Endothelial cell of umbilical vein (primary cell): ENCODE data around the gene TAS2R42. TPM values are rescaled to one million over a fixed set of nuclear protein-coding genes. Genes with fewer than 3 reads are reported as not detected.

Source experiments
- BruUV-seq: library from RNA; stranded (reverse); fragments of 400-500 nt; replicated peaks from 2 replicates; lab custom pipeline; 2021; lab: Mats Ljungman, UMichigan
- CTCF ChIA-PET: fragments of 300-600, 350-600 bp; sonication (Branson Sonifier 250); formaldehyde crosslinking; loops from one replicate; lab custom pipeline; 2021; ENCODE audit warnings: antibody characterized with exemption, inconsistent platforms; lab: Charles Lee
- POLR2A ChIA-PET: fragments of 300-600, 350-600 bp; sonication (Branson Sonifier 250); formaldehyde crosslinking; loops from one replicate; lab custom pipeline; 2021; ENCODE audit warnings: antibody characterized with exemption, inconsistent platforms; lab: Charles Lee
- DNase-seq: peaks from one replicate; pipeline ENCODE4 v3.0.0-alpha.2; 2011; ENCODE audit warnings: low read depth, low spot score
- FAIRE-seq: peaks from 2 replicates; lab custom pipeline; 2011; peaks lifted over from hg19 to GRCh38; lab: Jason Lieb, UNC
- H2AFZ ChIP-seq: 2 replicates; pipeline ENCODE4 v1.6.0; 2012; ENCODE audit warnings: low read depth, low read length, control low read depth, inconsistent platforms
- H3K27ac ChIP-seq: 2 replicates; pipeline ENCODE4 v1.5.1; 2011; ENCODE audit warnings: low read depth, mild to moderate bottlenecking, control low read depth, low read length, moderate library complexity; ENCODE audit not compliant: insufficient read depth
- H3K27me3 ChIP-seq, 2 experiments: 2 replicates each; pipeline versions ENCODE4 v1.6.0 to v1.6.1; 2011; ENCODE audit warnings: low read length in 2 of 2, mixed read lengths in 1 of 2; ENCODE audit not compliant: control insufficient read depth in 2 of 2, insufficient read depth in 2 of 2
- H3K36me3 ChIP-seq, 2 experiments: 2 replicates in 1 of 2; 3 replicates in 1 of 2; pipeline ENCODE4 v1.5.1; 2011; ENCODE audit warnings: low read length in 2 of 2, mild to moderate bottlenecking in 1 of 2, moderate library complexity in 1 of 2; ENCODE audit not compliant: control insufficient read depth in 2 of 2, insufficient read depth in 2 of 2; ENCODE audit errors: extremely low read depth in 1 of 2
- H3K4me1 ChIP-seq: 3 replicates; pipeline ENCODE4 v1.5.1; 2011; ENCODE audit warnings: mild to moderate bottlenecking, low read length; ENCODE audit not compliant: control insufficient read depth, insufficient read depth; ENCODE audit errors: extremely low read depth
- H3K4me2 ChIP-seq: 2 replicates; pipeline ENCODE4 v1.6.1; 2011; ENCODE audit warnings: low read length, control low read depth, mixed read lengths; ENCODE audit not compliant: insufficient read depth
- H3K4me3 ChIP-seq, 3 experiments: fragments of 200-600 bp in 1 of 3; sonication (generic), shearing (Covaris generic) in 1 of 3; replicated peaks in 1 of 3; 2 replicates each; pipeline ENCODE4 v1.5.1; 2011 to 2016; ENCODE audit warnings: control low read depth in 3 of 3, low read length in 3 of 3, mild to moderate bottlenecking in 2 of 3, inconsistent platforms in 1 of 3, low read depth in 1 of 3, moderate library complexity in 1 of 3; ENCODE audit not compliant: insufficient read depth in 1 of 3
- H3K79me2 ChIP-seq: 2 replicates; pipeline ENCODE4 v1.6.0; 2012; ENCODE audit warnings: low read length, inconsistent platforms; ENCODE audit not compliant: control insufficient read depth, insufficient read depth
- H3K9ac ChIP-seq: replicated peaks from 2 replicates; pipeline ENCODE3; 2011; ENCODE audit warnings: low read length, control low read depth; ENCODE audit not compliant: insufficient read depth; ENCODE audit errors: extremely low read depth
- H3K9me1 ChIP-seq: replicated peaks from 3 replicates; pipeline ENCODE4 v1.6.0; 2011; ENCODE audit warnings: mild to moderate bottlenecking, low read length; ENCODE audit not compliant: control insufficient read depth, insufficient read depth; ENCODE audit errors: extremely low read depth
- H3K9me3 ChIP-seq: replicated peaks from 2 replicates; pipeline ENCODE4 v1.5.1; 2012; ENCODE audit warnings: low read length, inconsistent platforms; ENCODE audit not compliant: control insufficient read depth, insufficient read depth
- H4K20me1 ChIP-seq: replicated peaks from 2 replicates; pipeline ENCODE3; 2011; ENCODE audit warnings: mild to moderate bottlenecking, low read length; ENCODE audit not compliant: control insufficient read depth, insufficient read depth; ENCODE audit errors: extremely low read depth
- CTCF ChIP-seq, 2 donors: IDR thresholded peaks; 1 replicate in 1 of 2; 2 replicates in 1 of 2; pipeline ENCODE4 v1.5.1; 2011; ENCODE audit warnings: low read length in 2 of 2, mild to moderate bottlenecking in 2 of 2, moderate library complexity in 2 of 2, control low read depth in 1 of 2, inconsistent platforms in 1 of 2, low read depth in 1 of 2; ENCODE audit not compliant: insufficient read depth in 1 of 2; ENCODE audit errors: extremely low read depth in 1 of 2
- EZH2 ChIP-seq: IDR thresholded peaks from 2 replicates; pipeline ENCODE4 v1.6.1; 2012; ENCODE audit warnings: borderline replicate concordance, low read depth, mild to moderate bottlenecking, moderate library complexity, low read length, inconsistent platforms; ENCODE audit not compliant: severe bottlenecking
- FOS ChIP-seq: IDR thresholded peaks from 2 replicates; pipeline ENCODE4 v1.6.1; 2011; ENCODE audit warnings: mild to moderate bottlenecking, low read length, moderate library complexity, borderline replicate concordance; ENCODE audit not compliant: insufficient read depth
- GATA2 ChIP-seq: IDR thresholded peaks from 2 replicates; pipeline ENCODE4 v1.7.0; 2011; ENCODE audit warnings: low read depth, mild to moderate bottlenecking, moderate library complexity, mixed read lengths, low read length; ENCODE audit not compliant: insufficient read length, insufficient read depth
- JUN ChIP-seq: IDR thresholded peaks from 2 replicates; pipeline ENCODE4 v1.6.1; 2011; ENCODE audit warnings: borderline replicate concordance, low read depth; ENCODE audit not compliant: insufficient read length, insufficient read depth
- MYC ChIP-seq: IDR thresholded peaks from one replicate; pipeline ENCODE4 v1.6.1; 2011; ENCODE audit warnings: mild to moderate bottlenecking, low read depth, low read length
- POLR2A ChIP-seq: IDR thresholded peaks from 2 replicates; pipeline ENCODE4 v1.6.1; 2012; ENCODE audit warnings: low read depth, mild to moderate bottlenecking, control low read depth, low read length
- POLR2AphosphoS5 ChIP-seq: IDR thresholded peaks from 2 replicates; pipeline ENCODE4 v1.6.1; 2012; ENCODE audit warnings: low read depth, mild to moderate bottlenecking, control low read depth, low read length, moderate library complexity; ENCODE audit not compliant: insufficient read depth
- dilution Hi-C: fragments of 300-500 bp; cut with MboI; formaldehyde crosslinking; loops from one replicate; pipeline ENCODE4 v1.15.0; 2019; ENCODE audit warnings: low sequenced_read_pairs; ENCODE audit not compliant: extremely low pct_ligation_motif_present
- intact Hi-C: fragments of 100-400 bp; cut with micrococcal nuclease; formaldehyde crosslinking; loops from one replicate; pipeline ENCODE4 v1.10.0; 2022
- polyA plus RNA-seq, 4 experiments: library from polyadenylated mRNA; depleted of rRNA in 3 of 4; stranded (reverse) in 3 of 4; unstranded in 1 of 4; fragments of >200 nt; gene quantifications; 2 replicates each; pipeline versions ENCODE4 v1.2.1 to v1.2.3, GENCODE V29; 2011 to 2012; ENCODE audit warnings: missing spikeins in 1 of 4
- total RNA-seq: library from RNA; stranded (reverse); gene quantifications from 2 replicates; pipeline ENCODE4 v1.2.3, GENCODE V29; 2021
- TF ChIP-seq, protein P1 (sequence below): IDR thresholded peaks from 2 replicates; pipeline ENCODE4 v1.6.1; 2011; ENCODE audit not compliant: insufficient read depth, insufficient read length

Gene TAS2R42
- total and polyA plus RNA-seq, 2 donors (not counting 3 experiments of a cell fraction or from before 2014, with no cell fraction given), result not detected

- no peaks in the 10 kb centered on the region for H3K4me1 ChIP-seq
- H3K36me3 ChIP-seq, result no peaks in the 10 kb centered on the region
- ChIA-PET CTCF (no interaction called here), POLR2A (no interaction called here)
- H3K27me3 ChIP-seq, result no peaks in the 10 kb centered on the region
- intact Hi-C loops, result no loop called here
- BruUV-seq, result no TSS peak
- H4K20me1 ChIP-seq, result peaks cover 11% of the 10 kb centered on the region
- peaks cover 62% of the 10 kb centered on the region for H3K79me2 ChIP-seq
- H2AFZ ChIP-seq, result no peak overlapping the region
- no peak overlapping the region for H3K4me2 ChIP-seq
- TF ChIP-seq CTCF (IDR thresholded peaks at IDR 0.05; ENCODE audit: extremely low read depth in 1 of 2, insufficient read depth in 1 of 2, low read depth in 1 of 2, low read length in 2 of 2), result no peak
- no peak for TF ChIP-seq POLR2AphosphoS5
- TF ChIP-seq POLR2A, result no peak
- TF ChIP-seq, protein P1, sequence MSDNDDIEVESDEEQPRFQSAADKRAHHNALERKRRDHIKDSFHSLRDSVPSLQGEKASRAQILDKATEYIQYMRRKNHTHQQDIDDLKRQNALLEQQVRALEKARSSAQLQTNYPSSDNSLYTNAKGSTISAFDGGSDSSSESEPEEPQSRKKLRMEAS, result no peak
- no peak for TF ChIP-seq FOS
- TF ChIP-seq GATA2, result no peak
- TF ChIP-seq EZH2, result no peak
- no peak for TF ChIP-seq JUN
- TF ChIP-seq MYC, result no peak
- no peak for FAIRE-seq
- H3K9ac ChIP-seq, result no peak overlapping the region
- no peak overlapping the region for H3K4me3 ChIP-seq
- no peaks in the 10 kb centered on the region for H3K9me1 ChIP-seq
- H3K27ac ChIP-seq, result no peak overlapping the region
- DNase-seq, result no peak
- dilution Hi-C loops, result no loop called here
- no peaks in the 10 kb centered on the region for H3K9me3 ChIP-seq
These were observed 32.3 kb downstream of the TAS2R42 start for GRCh38 chr12:11154400-11154925.
